CD14-positive monocyte (primary cell): ENCODE measurements around the gene CCDC82. TPM values are rescaled to one million over a fixed set of nuclear protein-coding genes. Genes with fewer than 3 reads are reported as not detected.

Experiments used
- DNase-seq, 3 donors: peaks; one replicate each; pipeline ENCODE4 v3.0.0-alpha.2; 2011 to 2022
- H2AFZ ChIP-seq: 2 replicates; pipeline ENCODE4 v1.6.0; 2012; ENCODE audit warnings: mild to moderate bottlenecking, low read depth, low read length, inconsistent platforms; ENCODE audit not compliant: insufficient read depth, poor library complexity, severe bottlenecking
- H3K27ac ChIP-seq, 2 donors: 1 replicate in 1 of 2; 2 replicates in 1 of 2; pipeline ENCODE4 v1.5.1; 2012 to 2013; ENCODE audit warnings: low read length in 2 of 2, control low read depth in 1 of 2, inconsistent platforms in 1 of 2, low read depth in 1 of 2, mild to moderate bottlenecking in 1 of 2
- H3K27me3 ChIP-seq, 2 donors: one replicate each; pipeline versions ENCODE4 v1.6.0 to v1.6.1; 2011 to 2013; ENCODE audit warnings: low read length in 2 of 2; ENCODE audit not compliant: control insufficient read depth in 2 of 2, insufficient read depth in 2 of 2
- H3K36me3 ChIP-seq, 2 donors: replicated peaks in 1 of 2; 1 replicate in 1 of 2; 2 replicates in 1 of 2; pipeline versions ENCODE4 v1.5.1 to v1.6.1; 2012 to 2013; ENCODE audit warnings: low read length in 2 of 2, control low read depth in 1 of 2, inconsistent platforms in 1 of 2, mild to moderate bottlenecking in 1 of 2; ENCODE audit not compliant: insufficient read depth in 2 of 2, control insufficient read depth in 1 of 2
- H3K4me1 ChIP-seq, 2 donors: 1 replicate in 1 of 2; 2 replicates in 1 of 2; pipeline versions ENCODE4 v1.5.1 to v1.6.1; 2012 to 2013; ENCODE audit warnings: low read length in 2 of 2, control low read depth in 1 of 2, inconsistent platforms in 1 of 2, mild to moderate bottlenecking in 1 of 2, moderate library complexity in 1 of 2; ENCODE audit not compliant: insufficient read depth in 2 of 2, control insufficient read depth in 1 of 2
- H3K4me2 ChIP-seq: replicated peaks from 2 replicates; pipeline ENCODE3; 2012; ENCODE audit warnings: low read length, moderate library complexity, mild to moderate bottlenecking; ENCODE audit not compliant: poor library complexity, severe bottlenecking; ENCODE audit errors: extremely low read depth
- H3K4me3 ChIP-seq, 3 experiments: fragments of 200-600 bp in 1 of 3; sonication (generic) in 1 of 3; replicated peaks in 1 of 3; 1 replicate in 2 of 3; 2 replicates in 1 of 3; pipeline ENCODE4 v1.5.1; 2011 to 2013; ENCODE audit warnings: low read length in 3 of 3, mild to moderate bottlenecking in 3 of 3, control low read depth in 2 of 3, low read depth in 2 of 3, inconsistent platforms in 1 of 3, moderate library complexity in 1 of 3
- H3K79me2 ChIP-seq: 2 replicates; pipeline ENCODE4 v1.6.0; 2012; ENCODE audit warnings: mild to moderate bottlenecking, control low read depth, inconsistent platforms, low read length, moderate library complexity; ENCODE audit not compliant: insufficient read depth
- H3K9ac ChIP-seq: 2 replicates; pipeline ENCODE4 v1.6.0; 2017; ENCODE audit warnings: low read length, mild to moderate bottlenecking; ENCODE audit not compliant: insufficient read depth, poor library complexity, severe bottlenecking
- H3K9me3 ChIP-seq, 2 donors: replicated peaks in 1 of 2; 1 replicate in 1 of 2; 2 replicates in 1 of 2; pipeline versions ENCODE4 v1.5.1 to v1.6.1; 2012 to 2013; ENCODE audit warnings: low read length in 2 of 2, control low read depth in 1 of 2; ENCODE audit not compliant: control insufficient read depth in 1 of 2, insufficient read depth in 1 of 2
- H4K20me1 ChIP-seq: 2 replicates; pipeline ENCODE4 v1.6.0; 2012; ENCODE audit warnings: mild to moderate bottlenecking, low read length, control low read depth, moderate library complexity; ENCODE audit not compliant: insufficient read depth
- H3K27ac Mint-ChIP-seq, 7 donors: one replicate each; pipeline ENCODE4 v1.8.0; 2020; ENCODE audit warnings: mild to moderate bottlenecking in 7 of 7, mixed read lengths in 7 of 7, moderate library complexity in 6 of 7, inconsistent platforms in 2 of 7
- H3K27me3 Mint-ChIP-seq, 3 donors: one replicate each; pipeline ENCODE4 v1.8.0; 2021 to 2022; ENCODE audit warnings: low read depth in 3 of 3, mild to moderate bottlenecking in 3 of 3, mixed read lengths in 3 of 3, moderate library complexity in 3 of 3, inconsistent platforms in 1 of 3
- H3K36me3 Mint-ChIP-seq, 2 donors: one replicate each; pipeline ENCODE4 v1.8.0; 2020; ENCODE audit warnings: mixed read lengths in 2 of 2, inconsistent platforms in 1 of 2, mild to moderate bottlenecking in 1 of 2
- H3K4me1 Mint-ChIP-seq: one replicate; pipeline ENCODE4 v1.8.0; 2020; ENCODE audit warnings: mild to moderate bottlenecking, mixed read lengths
- H3K4me3 Mint-ChIP-seq, 2 donors: one replicate each; pipeline ENCODE4 v1.8.0; 2020; ENCODE audit warnings: mild to moderate bottlenecking in 2 of 2, mixed read lengths in 2 of 2, moderate library complexity in 1 of 2
- H3K9me3 Mint-ChIP-seq, 7 donors: one replicate each; pipeline ENCODE4 v1.8.0; 2020 to 2022; ENCODE audit warnings: mixed read lengths in 7 of 7, mild to moderate bottlenecking in 6 of 7, moderate library complexity in 6 of 7, inconsistent platforms in 2 of 7
- WGBS: methylation state at CpG from one replicate; pipeline ENCODE4 v1.1.5; 2013; ENCODE audit warnings: missing lambda C conversion rate; ENCODE audit not compliant: insufficient coverage; 5-methylcytosine and 5-hydroxymethylcytosine counted together
- intact Hi-C, 2 donors: fragments of 100-400 bp; cut with micrococcal nuclease; formaldehyde crosslinking; loops; one replicate each; pipeline versions ENCODE4 v1.15.0 to v1.15.1; 2023
- polyA plus RNA-seq, 3 donors: library from polyadenylated mRNA; depleted of rRNA in 1 of 3; unstranded in 2 of 3; stranded (reverse) in 1 of 3; fragments of 300-500 nt in 2 of 3; fragments of >200 nt in 1 of 3; fragmentation: Illumina TruSeq in 2 of 3; gene quantifications; 1 replicate in 2 of 3; 2 replicates in 1 of 3; pipeline ENCODE4 v1.2.3, GENCODE V29; 2012 to 2021
- TF ChIP-seq, protein P1 (sequence below): fragments of 200-600 bp; IDR thresholded peaks from one replicate; pipeline ENCODE4 v1.8.0; 2022; ENCODE audit warnings: antibody characterized with exemption, mild to moderate bottlenecking

CCDC82 gene
- polyA plus RNA-seq, 3 donors, result 10.7 to 18.2 (median 12.2) TPM

DNA sequence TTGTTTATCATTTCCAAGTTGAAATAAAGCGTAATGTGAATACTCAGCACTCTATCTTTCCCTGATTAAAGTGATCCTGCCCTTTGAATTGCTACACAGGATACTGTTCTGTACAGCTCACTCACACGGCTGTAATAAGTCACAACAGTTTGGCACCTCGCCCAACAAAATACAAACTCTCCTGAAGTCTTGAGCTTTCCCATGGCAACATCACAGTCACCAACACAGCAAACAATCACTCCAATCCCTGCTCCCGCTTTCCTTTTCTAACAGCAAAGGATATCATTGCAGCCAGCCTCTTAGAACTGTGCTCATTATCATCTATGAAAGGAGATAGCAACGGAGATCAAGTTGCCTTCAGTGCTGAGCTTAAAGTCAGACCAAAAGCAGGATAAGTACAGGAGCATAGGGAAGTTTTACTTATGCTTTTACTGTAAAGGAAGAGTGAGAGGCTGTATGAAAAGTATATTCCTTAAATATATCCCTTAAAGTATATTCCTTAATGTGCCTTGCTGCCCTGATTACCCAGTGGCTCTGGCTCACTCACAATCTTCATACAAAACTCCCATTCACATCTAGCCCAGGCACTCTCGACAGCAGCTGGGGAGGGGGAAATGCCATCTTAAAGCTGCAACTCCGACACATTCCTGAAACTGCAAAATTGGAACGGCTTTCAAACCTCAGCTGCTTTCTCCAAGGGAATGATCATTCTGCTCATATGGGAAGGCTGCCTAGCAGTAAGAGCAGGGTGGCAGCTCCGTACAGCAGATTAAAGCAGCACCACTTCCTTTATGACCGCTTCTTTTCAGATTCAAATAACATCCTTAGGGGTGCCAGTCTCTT lies 82.6 kb downstream of the CCDC82 start:
- Histone ChIP-seq H4K20me1 (peaks cover 20% of the 10 kb centered on the region), H3K79me2 (no peaks in the 10 kb centered on the region), H3K27ac (peak overlapping the region in 1 of 2 donors; percentile 21), H3K4me3 (no peak overlapping the region), H3K36me3 (no peaks in the 10 kb centered on the region), H3K9me3 (no peaks in the 10 kb centered on the region), H3K4me2 (no peak overlapping the region), H3K4me1 (peaks cover 10 to 33% of the 10 kb centered on the region in 2 donors), H2AFZ (no peak overlapping the region), H3K27me3 (no peaks in the 10 kb centered on the region), H3K9ac (no peak overlapping the region)
- peak; percentile 41 to 68 (median 59) for DNase-seq
- H3K36me3 Mint-ChIP-seq, result peaks cover 4 to 8% of the 10 kb centered on the region in 2 donors
- intact Hi-C loops, result loop anchor here (5.0 kb wide), 1 partner anchor 35 kb away; the partner anchor contains the start of gene MAML2 (in 2 of the 2)
- no peak overlapping the region for H3K4me3 Mint-ChIP-seq
- H3K27ac Mint-ChIP-seq, result peak overlapping the region in 3 of 7 donors; percentile 19 to 68 (median 28)
- 53% methylated on average over 3 of the region's 10 CpGs for WGBS
- H3K4me1 Mint-ChIP-seq, result peaks cover 42% of the 10 kb centered on the region
- no peaks in the 10 kb centered on the region for H3K9me3 Mint-ChIP-seq
- no peaks in the 10 kb centered on the region for H3K27me3 Mint-ChIP-seq
- TF ChIP-seq, protein P1, sequence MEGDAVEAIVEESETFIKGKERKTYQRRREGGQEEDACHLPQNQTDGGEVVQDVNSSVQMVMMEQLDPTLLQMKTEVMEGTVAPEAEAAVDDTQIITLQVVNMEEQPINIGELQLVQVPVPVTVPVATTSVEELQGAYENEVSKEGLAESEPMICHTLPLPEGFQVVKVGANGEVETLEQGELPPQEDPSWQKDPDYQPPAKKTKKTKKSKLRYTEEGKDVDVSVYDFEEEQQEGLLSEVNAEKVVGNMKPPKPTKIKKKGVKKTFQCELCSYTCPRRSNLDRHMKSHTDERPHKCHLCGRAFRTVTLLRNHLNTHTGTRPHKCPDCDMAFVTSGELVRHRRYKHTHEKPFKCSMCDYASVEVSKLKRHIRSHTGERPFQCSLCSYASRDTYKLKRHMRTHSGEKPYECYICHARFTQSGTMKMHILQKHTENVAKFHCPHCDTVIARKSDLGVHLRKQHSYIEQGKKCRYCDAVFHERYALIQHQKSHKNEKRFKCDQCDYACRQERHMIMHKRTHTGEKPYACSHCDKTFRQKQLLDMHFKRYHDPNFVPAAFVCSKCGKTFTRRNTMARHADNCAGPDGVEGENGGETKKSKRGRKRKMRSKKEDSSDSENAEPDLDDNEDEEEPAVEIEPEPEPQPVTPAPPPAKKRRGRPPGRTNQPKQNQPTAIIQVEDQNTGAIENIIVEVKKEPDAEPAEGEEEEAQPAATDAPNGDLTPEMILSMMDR, result no peak

DNA sequence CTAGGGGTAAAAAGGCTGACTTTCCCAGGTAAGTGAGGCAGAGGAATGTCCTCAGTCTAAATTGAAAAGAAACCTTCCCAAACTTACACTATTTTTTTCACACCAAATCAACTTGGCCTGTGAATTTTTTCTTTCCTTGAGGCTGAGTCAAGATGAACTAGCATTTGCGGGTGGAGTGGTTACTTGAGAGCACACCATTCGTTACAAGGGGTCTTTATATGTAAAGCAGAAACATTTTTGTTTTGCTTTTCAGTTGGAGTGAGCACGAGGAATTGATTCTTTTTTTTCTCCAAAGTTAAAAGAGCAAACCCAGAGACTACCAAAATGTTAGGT lies 83.1 kb downstream of the CCDC82 start:
- no peak overlapping the region for H3K27ac Mint-ChIP-seq
- H3K4me1 ChIP-seq, result peaks cover 10 to 33% of the 10 kb centered on the region in 2 donors
- intact Hi-C loops, result loop anchor here (5.0 kb wide), 1 partner anchor 36 kb away; the partner anchor contains the start of gene MAML2 (in 2 of the 2)

More for the DNA sequence above, 83.1 kb downstream of the CCDC82 start:
- no peak for DNase-seq
- no peak overlapping the region for H3K4me3 ChIP-seq
- H3K27ac ChIP-seq, result no peak overlapping the region
- no peaks in the 10 kb centered on the region for H3K79me2 ChIP-seq
- peaks cover 20% of the 10 kb centered on the region for H4K20me1 ChIP-seq
- H3K36me3 ChIP-seq, result no peaks in the 10 kb centered on the region
- H3K27me3 ChIP-seq, result no peaks in the 10 kb centered on the region
- H2AFZ ChIP-seq, result no peak overlapping the region
- H3K9me3 Mint-ChIP-seq, result no peaks in the 10 kb centered on the region
- WGBS, result no CpG with 5 or more reads among the region's 3 CpGs
- peaks cover 4 to 8% of the 10 kb centered on the region in 2 donors for H3K36me3 Mint-ChIP-seq
- peaks cover 42% of the 10 kb centered on the region for H3K4me1 Mint-ChIP-seq
- no peaks in the 10 kb centered on the region for H3K27me3 Mint-ChIP-seq
- H3K9ac ChIP-seq, result no peak overlapping the region
- H3K4me3 Mint-ChIP-seq, result no peak overlapping the region
- no peaks in the 10 kb centered on the region for H3K9me3 ChIP-seq
- no peak overlapping the region for H3K4me2 ChIP-seq
- TF ChIP-seq, protein P1, result no peak
